ENCODE results near the gene PRELID2.

- no peak for TF ChIP-seq EZH2 (IDR thresholded peaks at IDR 0.05; ENCODE audit: insufficient read depth, poor library complexity, severe bottlenecking)
- TF ChIP-seq EZH2phosphoT487 (IDR thresholded peaks at IDR 0.05; ENCODE audit: insufficient read depth, low read depth): no peak
Observed at GRCh38 chr5:145778144-145778900, 56.8 kb downstream of the PRELID2 start.
